ENCODE measurements around the gene NTN1. TPM values are rescaled to one million over a fixed set of nuclear protein-coding genes. Genes with fewer than 3 reads are reported as not detected.

Gene NTN1
- polyA plus RNA-seq, 1 experiment, result 0.05 TPM

DNA sequence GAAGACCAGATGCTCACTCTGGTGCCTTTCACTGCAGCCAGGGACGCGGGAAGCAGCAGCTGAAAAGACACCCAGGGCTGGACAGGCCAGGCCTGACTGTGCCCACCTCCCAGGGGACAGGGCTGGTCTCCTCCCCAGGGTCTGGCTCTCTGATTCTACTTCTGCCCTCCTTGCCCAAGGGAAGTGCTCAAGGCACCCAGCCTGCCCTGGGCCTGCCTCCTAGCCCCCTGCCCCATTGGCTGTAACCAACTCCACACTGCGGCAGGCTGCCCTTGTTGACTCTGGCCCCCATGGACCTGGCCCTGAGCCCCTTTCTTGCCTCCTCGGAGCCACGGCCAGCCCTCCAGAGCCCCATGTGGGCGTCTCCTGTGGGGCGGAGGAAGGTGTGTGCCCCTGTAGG lies 212.5 kb downstream of the NTN1 start:
- H3K27me3 ChIP-seq (ENCODE audit: control insufficient read depth, insufficient read depth, low read length), result peaks cover 5% of the 10 kb centered on the region
- ChIA-PET POLR2A (no interaction called here), CTCF (no interaction called here)
- no peak overlapping the region for H3K4me3 ChIP-seq (ENCODE audit: low read depth, low read length)
- H3K9me3 ChIP-seq (ENCODE audit: control insufficient read depth, insufficient read depth, low read length), result peaks cover 8% of the 10 kb centered on the region; the same call in 1 of the 2 replicates
- H3K27ac ChIP-seq (ENCODE audit: low read depth, low read length), result no peak overlapping the region
- TF ChIP-seq, protein P1, sequence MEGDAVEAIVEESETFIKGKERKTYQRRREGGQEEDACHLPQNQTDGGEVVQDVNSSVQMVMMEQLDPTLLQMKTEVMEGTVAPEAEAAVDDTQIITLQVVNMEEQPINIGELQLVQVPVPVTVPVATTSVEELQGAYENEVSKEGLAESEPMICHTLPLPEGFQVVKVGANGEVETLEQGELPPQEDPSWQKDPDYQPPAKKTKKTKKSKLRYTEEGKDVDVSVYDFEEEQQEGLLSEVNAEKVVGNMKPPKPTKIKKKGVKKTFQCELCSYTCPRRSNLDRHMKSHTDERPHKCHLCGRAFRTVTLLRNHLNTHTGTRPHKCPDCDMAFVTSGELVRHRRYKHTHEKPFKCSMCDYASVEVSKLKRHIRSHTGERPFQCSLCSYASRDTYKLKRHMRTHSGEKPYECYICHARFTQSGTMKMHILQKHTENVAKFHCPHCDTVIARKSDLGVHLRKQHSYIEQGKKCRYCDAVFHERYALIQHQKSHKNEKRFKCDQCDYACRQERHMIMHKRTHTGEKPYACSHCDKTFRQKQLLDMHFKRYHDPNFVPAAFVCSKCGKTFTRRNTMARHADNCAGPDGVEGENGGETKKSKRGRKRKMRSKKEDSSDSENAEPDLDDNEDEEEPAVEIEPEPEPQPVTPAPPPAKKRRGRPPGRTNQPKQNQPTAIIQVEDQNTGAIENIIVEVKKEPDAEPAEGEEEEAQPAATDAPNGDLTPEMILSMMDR (IDR thresholded peaks at IDR 0.05; ENCODE audit: low read depth, low read length), result no peak
- DNase-seq (ENCODE audit: low read depth, low spot score), result no peak

- ChIA-PET CTCF (no interaction called here), POLR2A (no interaction called here)
- Histone ChIP-seq H3K4me3 (ENCODE audit: low read depth, low read length) (no peak overlapping the region), H3K27ac (ENCODE audit: low read depth, low read length) (no peak overlapping the region), H3K27me3 (ENCODE audit: control insufficient read depth, insufficient read depth, low read length) (peaks cover 5% of the 10 kb centered on the region), H3K9me3 (ENCODE audit: control insufficient read depth, insufficient read depth, low read length) (peaks cover 8% of the 10 kb centered on the region; the same call in 1 of the 2 replicates)
- DNase-seq (ENCODE audit: low read depth, low spot score), result no peak
- TF ChIP-seq, protein P1 (IDR thresholded peaks at IDR 0.05; ENCODE audit: low read depth, low read length), result no peak
Observed at GRCh38 chr17:9234389-9234945, 213.2 kb downstream of the NTN1 start.

GRCh38 chr17:9235346-9235745 lies 214.0 kb downstream of the NTN1 start:
- CTCF ChIA-PET, result no interaction called here
- no peak for DNase-seq (ENCODE audit: low read depth, low spot score)
- Histone ChIP-seq H3K27ac (ENCODE audit: low read depth, low read length) (no peak overlapping the region), H3K4me3 (ENCODE audit: low read depth, low read length) (no peak overlapping the region), H3K9me3 (ENCODE audit: control insufficient read depth, insufficient read depth, low read length) (peaks cover 8% of the 10 kb centered on the region; the same call in 1 of the 2 replicates), H3K27me3 (ENCODE audit: control insufficient read depth, insufficient read depth, low read length) (peaks cover 5% of the 10 kb centered on the region)
- TF ChIP-seq, protein P1 (IDR thresholded peaks at IDR 0.05; ENCODE audit: low read depth, low read length), result no peak
- POLR2A ChIA-PET, result no interaction called here

DNA sequence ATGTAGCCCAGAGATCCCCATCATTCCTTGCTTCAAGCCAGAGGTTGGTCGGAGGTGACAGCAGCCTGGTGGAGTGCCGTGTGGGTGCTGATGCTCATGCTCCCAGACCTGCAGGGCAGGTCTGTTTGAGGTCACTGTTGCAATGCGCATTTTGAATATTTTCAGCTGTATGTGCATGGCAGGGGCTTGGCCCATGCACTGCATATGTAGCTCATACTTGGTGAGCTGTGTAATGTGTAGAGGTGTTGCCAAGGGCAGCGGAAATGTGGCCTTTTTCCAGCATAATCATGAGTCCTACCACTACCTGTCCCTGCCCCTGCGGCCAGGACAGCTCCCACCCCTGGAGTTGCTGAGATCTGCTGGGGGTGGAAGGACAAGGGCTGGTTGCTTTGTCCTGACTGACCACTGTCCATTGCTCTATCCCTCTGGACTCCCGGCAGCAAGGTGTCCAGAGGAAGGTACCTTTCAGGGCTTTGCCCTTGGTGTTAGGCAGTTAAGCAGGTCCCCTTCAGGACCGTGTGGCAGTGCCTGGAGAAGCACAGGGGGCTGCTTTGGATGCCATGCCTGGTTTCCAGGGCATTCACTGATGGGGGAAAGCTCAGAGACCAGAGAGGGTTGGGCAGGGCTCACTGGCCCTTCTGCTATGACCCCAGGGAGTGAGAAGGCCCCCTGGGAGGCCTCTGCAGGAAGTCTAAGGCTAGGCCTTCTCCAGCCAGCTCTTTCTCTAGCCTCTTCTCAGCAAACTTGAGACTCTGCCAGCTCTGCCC lies 215.2 kb downstream of the NTN1 start:
- Histone ChIP-seq H3K4me3 (ENCODE audit: low read depth, low read length) (no peak overlapping the region), H3K9me3 (ENCODE audit: control insufficient read depth, insufficient read depth, low read length) (peaks cover 6% of the 10 kb centered on the region; the same call in 1 of the 2 replicates), H3K27me3 (ENCODE audit: control insufficient read depth, insufficient read depth, low read length) (peaks cover 5% of the 10 kb centered on the region), H3K27ac (ENCODE audit: low read depth, low read length) (peak overlapping the region; percentile 2)
- POLR2A ChIA-PET, result no interaction called here
- DNase-seq (ENCODE audit: low read depth, low spot score), result no peak
- TF ChIP-seq, protein P1 (IDR thresholded peaks at IDR 0.05; ENCODE audit: low read depth, low read length), result no peak
- CTCF ChIA-PET, result no interaction called here

DNA sequence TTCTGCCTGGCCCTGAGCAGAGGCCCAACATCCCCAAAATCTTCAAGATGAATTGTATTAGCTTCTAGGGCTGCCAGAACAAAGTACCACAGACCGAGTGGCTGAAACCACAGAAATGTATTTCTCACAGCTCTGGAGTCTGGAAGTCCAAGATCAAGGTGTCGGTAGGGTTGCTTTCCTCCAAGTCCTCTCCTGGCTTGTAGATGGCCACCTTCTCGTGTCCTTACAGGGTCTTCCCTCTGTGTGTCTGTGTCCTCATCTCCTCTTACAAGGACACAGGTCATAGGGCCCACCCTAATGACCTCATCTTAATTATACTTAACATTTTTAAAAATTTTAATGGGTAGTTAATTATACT lies 215.7 kb downstream of the NTN1 start:
- ChIA-PET POLR2A (no interaction called here), CTCF (no interaction called here)
- H3K9me3 ChIP-seq (ENCODE audit: control insufficient read depth, insufficient read depth, low read length), result peaks cover 4% of the 10 kb centered on the region; the same call in 1 of the 2 replicates
- DNase-seq (ENCODE audit: low read depth, low spot score), result no peak
- TF ChIP-seq, protein P1 (IDR thresholded peaks at IDR 0.05; ENCODE audit: low read depth, low read length), result no peak
- H3K4me3 ChIP-seq (ENCODE audit: low read depth, low read length), result no peak overlapping the region
- H3K27ac ChIP-seq (ENCODE audit: low read depth, low read length), result no peak overlapping the region
- peaks cover 5% of the 10 kb centered on the region for H3K27me3 ChIP-seq (ENCODE audit: control insufficient read depth, insufficient read depth, low read length)
